Globus pallidus (tissue), 1 donor: ENCODE results near the gene TSEN54.

Experiments used
- DNase-seq: peaks from one replicate; pipeline ENCODE4 v3.0.0-alpha.2; 2015; ENCODE audit warnings: low spot score

The TSEN54 gene

GRCh38 chr17:75565618-75566017 is 49.3 kb downstream of the TSEN54 start:
- no peak for DNase-seq

- DNase-seq: no peak
Measured at GRCh38 chr17:75566416-75566815, 50.1 kb downstream of the TSEN54 start.

GRCh38 chr17:75566834-75567233 is 50.5 kb downstream of the TSEN54 start:
- no peak for DNase-seq

GRCh38 chr17:75568412-75569255 is 52.3 kb downstream of the TSEN54 start:
- no peak for DNase-seq

GRCh38 chr17:75570034-75570676 is 53.8 kb downstream of the TSEN54 start:
- DNase-seq: no peak

GRCh38 chr17:75570772-75571171 is 54.4 kb downstream of the TSEN54 start:
- DNase-seq: no peak

- DNase-seq: peak; percentile 54
Measured at GRCh38 chr17:75571197-75571884, 55.0 kb downstream of the TSEN54 start.

- no peak for DNase-seq
Measured at GRCh38 chr17:75571885-75572215, 55.5 kb downstream of the TSEN54 start.

GRCh38 chr17:75572713-75573539 is 56.6 kb downstream of the TSEN54 start:
- DNase-seq: no peak

- no peak for DNase-seq
Measured at GRCh38 chr17:75573540-75573957, 57.2 kb downstream of the TSEN54 start.

GRCh38 chr17:75573994-75574393 is 57.7 kb downstream of the TSEN54 start:
- DNase-seq: no peak
